Common myeloid progenitor, CD34-positive (primary cell): ENCODE measurements around the gene FAR2.

Experiments used
- CTCF ChIA-PET: fragments of 350-600 bp; sonication (Branson Sonifier 250); formaldehyde crosslinking; loops from one replicate; lab custom pipeline; 2021; ENCODE audit warnings: antibody characterized with exemption; lab: Charles Lee
- POLR2A ChIA-PET: fragments of 350-600 bp; sonication (Branson Sonifier 250); formaldehyde crosslinking; loops from one replicate; lab custom pipeline; 2021; ENCODE audit warnings: antibody characterized with exemption; lab: Charles Lee
- DNase-seq, 3 donors: peaks; one replicate each; pipeline versions ENCODE4 v3.0.0 to v3.0.0-alpha.2; 2013
- H3K27ac ChIP-seq, 2 experiments: 1 replicate in 1 of 2; 2 replicates in 1 of 2; pipeline ENCODE4 v1.7.0; 2013; ENCODE audit warnings: inconsistent platforms in 2 of 2, low read length in 2 of 2, mild to moderate bottlenecking in 2 of 2, low read depth in 1 of 2, moderate library complexity in 1 of 2; ENCODE audit not compliant: severe bottlenecking in 2 of 2, insufficient read depth in 1 of 2, poor library complexity in 1 of 2
- H3K27me3 ChIP-seq, 5 experiments: replicated peaks in 2 of 5; 1 replicate in 3 of 5; 2 replicates in 2 of 5; pipeline versions ENCODE4 v1.6.1 to v1.7.0; 2013; ENCODE audit warnings: low read length in 4 of 5, mild to moderate bottlenecking in 2 of 5, moderate library complexity in 2 of 5, inconsistent platforms in 1 of 5; ENCODE audit not compliant: insufficient read depth in 5 of 5, control insufficient read depth in 4 of 5
- H3K36me3 ChIP-seq, 4 experiments: 1 replicate in 2 of 4; 2 replicates in 2 of 4; pipeline versions ENCODE4 v1.6.1 to v1.7.0; 2013; ENCODE audit warnings: low read length in 3 of 4, control low read depth in 1 of 4, mild to moderate bottlenecking in 1 of 4; ENCODE audit not compliant: control insufficient read depth in 4 of 4, insufficient read depth in 4 of 4
- H3K4me1 ChIP-seq, 4 experiments: 1 replicate in 3 of 4; 2 replicates in 1 of 4; pipeline versions ENCODE4 v1.6.1 to v1.7.1; 2013; ENCODE audit warnings: low read length in 3 of 4, mild to moderate bottlenecking in 3 of 4, control low read depth in 1 of 4, inconsistent platforms in 1 of 4, moderate library complexity in 1 of 4; ENCODE audit not compliant: control insufficient read depth in 4 of 4, insufficient read depth in 4 of 4; ENCODE audit errors: control extremely low read depth in 1 of 4
- H3K4me3 ChIP-seq, 7 experiments: 1 replicate in 4 of 7; 2 replicates in 3 of 7; pipeline versions ENCODE4 v1.5.1 to v1.7.0; 2013; ENCODE audit warnings: mild to moderate bottlenecking in 7 of 7, low read length in 6 of 7, moderate library complexity in 6 of 7, inconsistent platforms in 2 of 7, low read depth in 2 of 7, control low read depth in 1 of 7; ENCODE audit not compliant: insufficient read depth in 4 of 7, control insufficient read depth in 1 of 7; ENCODE audit errors: extremely low read depth in 1 of 7
- H3K9me3 ChIP-seq, 5 experiments: 1 replicate in 4 of 5; 2 replicates in 1 of 5; pipeline versions ENCODE4 v1.6.1 to v1.7.1; 2013; ENCODE audit warnings: low read length in 4 of 5, mild to moderate bottlenecking in 2 of 5, inconsistent platforms in 1 of 5, low read depth in 1 of 5, moderate library complexity in 1 of 5; ENCODE audit not compliant: control insufficient read depth in 4 of 5, insufficient read depth in 2 of 5; ENCODE audit errors: control extremely low read depth in 1 of 5
- WGBS: methylation state at CpG from one replicate; pipeline ENCODE4 v1.1.5; 2013; ENCODE audit not compliant: insufficient coverage; 5-methylcytosine and 5-hydroxymethylcytosine counted together

The FAR2 gene

GRCh38 chr12:29333178-29333577 lies 184.1 kb downstream of the FAR2 start:
- no peak overlapping the region for H3K4me3 ChIP-seq
- no peaks in the 10 kb centered on the region for H3K27me3 ChIP-seq
- DNase-seq, result peak in 1 of 3 donors; percentile 33
- no CpG with 5 or more reads among the region's 1 CpG for WGBS
- H3K4me1 ChIP-seq, result no peaks in the 10 kb centered on the region
- no peak overlapping the region for H3K27ac ChIP-seq
- ChIA-PET CTCF (no interaction called here), POLR2A (no interaction called here)
- H3K36me3 ChIP-seq, result peaks cover 6 to 28% (median 16%) of the 10 kb centered on the region in 4 experiments
- H3K9me3 ChIP-seq, result no peaks in the 10 kb centered on the region

DNA sequence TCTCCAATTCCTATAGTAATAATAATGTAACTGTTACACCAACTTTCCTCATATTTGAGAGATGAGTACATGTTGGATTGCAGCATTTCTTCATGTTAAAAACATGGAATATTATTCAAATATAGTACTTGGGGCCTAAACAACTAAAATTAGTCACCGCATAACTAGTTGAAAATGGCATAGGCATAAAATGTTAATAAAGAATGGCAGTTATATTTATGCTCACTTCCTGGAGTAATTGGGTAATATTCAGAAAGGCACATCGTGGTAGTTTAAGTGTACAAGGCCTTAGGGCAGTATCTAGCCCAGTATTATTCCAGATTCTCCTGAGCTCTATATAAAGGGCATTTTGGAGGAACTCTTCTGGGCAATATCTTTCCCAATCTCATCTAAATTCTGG lies 185.9 kb downstream of the FAR2 start:
- CTCF ChIA-PET, result interaction anchor here (1.1 kb wide), 1 partner anchor 262 kb away, joined by 3 read pairs; no protein-coding TSS in a partner anchor
- Histone ChIP-seq H3K4me3 (no peak overlapping the region), H3K4me1 (no peaks in the 10 kb centered on the region), H3K27me3 (no peaks in the 10 kb centered on the region), H3K9me3 (no peaks in the 10 kb centered on the region), H3K27ac (no peak overlapping the region), H3K36me3 (peaks cover 6 to 34% (median 21%) of the 10 kb centered on the region in 4 experiments)
- no peak for DNase-seq
- POLR2A ChIA-PET, result no interaction called here
- no CpG with 5 or more reads among the region's 2 CpGs for WGBS

DNA sequence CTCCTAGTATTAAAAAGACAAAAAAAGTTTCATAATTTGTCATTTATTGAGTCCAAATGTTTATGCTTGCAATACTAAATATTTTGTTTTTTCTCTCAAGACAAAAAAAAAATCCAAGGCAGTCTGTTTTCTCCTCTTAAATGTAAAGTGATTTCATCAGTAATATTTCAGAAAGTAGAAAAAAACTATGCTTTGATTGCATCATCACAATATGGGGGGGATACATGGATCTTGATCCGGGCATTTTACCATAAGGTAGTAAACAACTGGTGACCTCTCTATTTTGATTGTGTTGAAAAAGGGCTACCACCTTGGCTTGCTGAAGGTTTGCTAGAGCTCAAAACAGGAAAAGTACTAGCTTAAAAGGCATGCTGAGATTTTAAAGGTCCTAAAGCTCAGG lies 188.2 kb downstream of the FAR2 start:
- Histone ChIP-seq H3K27ac (no peak overlapping the region), H3K4me1 (no peaks in the 10 kb centered on the region), H3K4me3 (no peak overlapping the region), H3K36me3 (peaks cover 7 to 52% (median 26%) of the 10 kb centered on the region in 4 experiments), H3K27me3 (no peaks in the 10 kb centered on the region), H3K9me3 (no peaks in the 10 kb centered on the region)
- ChIA-PET CTCF (interaction anchor here (1.2 kb wide), 1 partner anchor 20 kb away, joined by 3 read pairs; no protein-coding TSS in a partner anchor), POLR2A (no interaction called here)
- WGBS, result 88% methylated on average over 1 of the region's 1 CpG
- DNase-seq, result no peak

DNA sequence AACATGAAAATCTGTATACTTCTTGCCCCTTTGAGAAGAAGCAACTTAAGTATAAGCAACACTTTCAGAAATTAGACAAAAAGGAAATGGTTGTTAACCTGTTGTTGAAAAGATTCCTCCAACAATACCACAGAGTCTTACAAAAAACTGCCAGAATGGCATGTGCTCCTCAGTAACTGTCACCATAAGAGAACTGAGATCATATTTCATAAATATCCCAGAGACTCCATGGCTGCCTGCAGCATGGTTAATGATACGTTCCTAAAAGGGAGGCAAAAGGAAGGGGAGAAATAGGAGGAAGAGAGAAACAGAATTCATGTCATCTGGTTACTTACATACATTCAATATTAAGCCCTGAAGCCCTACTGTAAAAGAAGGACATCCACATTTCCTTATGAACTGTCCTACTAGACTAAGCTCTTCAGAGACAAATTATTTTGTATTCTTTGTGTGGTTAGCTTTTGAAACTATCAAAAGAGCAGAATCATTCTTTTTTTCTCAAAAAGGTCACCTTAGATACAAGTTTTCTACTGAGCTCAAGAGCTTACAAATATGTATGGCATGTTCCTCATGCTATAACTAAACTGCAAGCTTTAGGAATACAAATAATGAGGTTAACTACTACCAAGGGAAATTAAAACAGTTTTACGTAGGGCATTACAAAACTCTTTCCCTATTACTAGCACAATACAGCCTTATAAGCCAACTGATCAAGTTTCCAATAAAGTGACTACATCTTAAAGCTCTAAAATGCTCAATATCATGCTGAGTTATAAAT lies 194.1 kb downstream of the FAR2 start:
- CTCF ChIA-PET, result no interaction called here
- Histone ChIP-seq H3K27me3 (no peaks in the 10 kb centered on the region), H3K4me1 (no peaks in the 10 kb centered on the region), H3K4me3 (no peak overlapping the region), H3K36me3 (peaks cover 20 to 59% (median 33%) of the 10 kb centered on the region in 4 experiments), H3K9me3 (no peaks in the 10 kb centered on the region), H3K27ac (no peak overlapping the region)
- POLR2A ChIA-PET, result interaction anchor here (0.6 kb wide), 1 partner anchor 137 kb away, joined by 3 read pairs; no protein-coding TSS in a partner anchor
- WGBS, result 100% methylated on average over 1 of the region's 2 CpGs
- no peak for DNase-seq

DNA sequence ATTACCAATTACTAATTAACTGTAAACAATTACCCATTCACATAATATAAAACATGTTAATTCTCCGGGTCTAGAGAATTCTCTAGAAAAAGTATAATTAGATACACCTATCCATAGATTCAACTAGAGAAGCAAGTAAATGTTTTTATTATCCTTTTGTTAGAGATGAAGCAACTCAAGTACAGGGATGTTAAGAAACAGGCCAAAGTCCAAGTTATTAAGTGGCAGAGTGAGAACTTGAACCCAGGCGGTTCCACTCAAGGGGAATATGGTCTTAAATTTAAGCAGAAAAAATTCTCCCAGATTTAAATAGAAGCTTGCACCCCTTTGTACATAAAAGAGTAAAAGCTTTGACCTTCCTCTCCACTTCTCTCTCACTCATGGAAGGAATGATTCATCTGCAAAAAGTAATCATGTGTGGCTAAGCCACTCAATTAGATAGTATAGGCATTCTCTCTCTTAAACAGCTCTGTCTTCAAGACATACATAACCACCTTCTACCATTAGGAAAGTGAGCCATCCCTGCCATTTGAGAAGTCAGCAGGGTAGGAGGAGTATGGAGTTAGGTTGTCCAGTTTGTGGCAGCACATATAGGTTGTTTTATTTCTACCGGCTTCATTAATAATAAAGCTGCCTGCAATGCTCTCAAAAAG lies 197.8 kb downstream of the FAR2 start:
- H3K4me1 ChIP-seq, result no peaks in the 10 kb centered on the region
- CTCF ChIA-PET, result interaction anchor here (1.3 to 2.1 kb wide), 4 partner anchors 9 to 29 kb away, joined by 3 to 8 read pairs (median 3); no protein-coding TSS in a partner anchor
- H3K4me3 ChIP-seq, result no peak overlapping the region
- H3K9me3 ChIP-seq, result no peaks in the 10 kb centered on the region
- WGBS, result 100% methylated on average over 2 of the region's 3 CpGs
- peaks cover 13 to 46% (median 26%) of the 10 kb centered on the region in 4 experiments for H3K36me3 ChIP-seq
- H3K27me3 ChIP-seq, result no peaks in the 10 kb centered on the region
- DNase-seq, result no peak
- POLR2A ChIA-PET, result no interaction called here
- no peak overlapping the region for H3K27ac ChIP-seq

DNA sequence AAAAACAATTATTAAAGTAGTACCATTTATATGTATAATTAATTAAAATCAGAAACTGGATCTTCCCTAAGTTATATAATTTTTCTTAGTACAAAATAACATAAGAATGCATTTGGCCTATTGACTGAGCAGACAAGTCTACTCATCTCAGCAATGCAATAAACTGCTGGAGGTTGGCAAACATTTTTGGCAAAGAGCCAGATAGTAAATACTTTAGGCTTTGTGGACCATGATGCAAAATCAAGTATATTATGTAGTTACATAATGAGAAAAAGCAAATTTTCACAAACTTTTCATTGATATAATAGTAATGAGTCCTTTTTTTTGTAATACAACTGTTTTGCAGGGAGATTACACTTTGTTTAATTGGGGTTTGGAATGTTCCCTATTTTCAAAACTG lies 201.0 kb downstream of the FAR2 start:
- peaks cover 13 to 27% (median 23%) of the 10 kb centered on the region in 4 experiments for H3K36me3 ChIP-seq
- ChIA-PET CTCF (no interaction called here), POLR2A (no interaction called here)
- H3K4me1 ChIP-seq, result no peaks in the 10 kb centered on the region
- H3K27me3 ChIP-seq, result no peaks in the 10 kb centered on the region
- peak in 2 of 3 donors; percentile 3 to 4 for DNase-seq
- no peak overlapping the region for H3K27ac ChIP-seq
- no peaks in the 10 kb centered on the region for H3K9me3 ChIP-seq
- no peak overlapping the region for H3K4me3 ChIP-seq

- CTCF ChIA-PET, result no interaction called here
- peaks cover 6 to 40% (median 21%) of the 10 kb centered on the region in 4 experiments for H3K36me3 ChIP-seq
- H3K27ac ChIP-seq, result no peak overlapping the region
- H3K4me3 ChIP-seq, result no peak overlapping the region
- H3K4me1 ChIP-seq, result no peaks in the 10 kb centered on the region
- DNase-seq, result no peak
- no peaks in the 10 kb centered on the region for H3K9me3 ChIP-seq
- no peaks in the 10 kb centered on the region for H3K27me3 ChIP-seq
- WGBS, result no CpG with 5 or more reads among the region's 1 CpG
- POLR2A ChIA-PET, result no interaction called here
Observed at GRCh38 chr12:29354954-29355353, 205.9 kb downstream of the FAR2 start.
